ENCODE data around the gene TPM2. TPM values are rescaled to one million over a fixed set of nuclear protein-coding genes. Genes with fewer than 3 reads are reported as not detected.

Gene TPM2
- total and polyA plus RNA-seq, 2 donors (not counting 1 experiment from before 2014, with no cell fraction given): 2.4 to 6.3 TPM

- ChIA-PET POLR2A (interaction anchor here (0.6 kb wide), 1 partner anchor 693 kb away, joined by 4 read pairs; no protein-coding TSS in a partner anchor), CTCF (interaction anchor here (0.8 to 7.6 kb wide), 3 partner anchors 8 to 37 kb away, joined by 3 to 82 read pairs (median 3); no protein-coding TSS in a partner anchor)
- Mint-ChIP-seq H3K4me1 (peaks cover 11% of the 10 kb centered on the region), H3K27ac (no peak overlapping the region), H3K4me3 (no peak overlapping the region), H3K27me3 (no peaks in the 10 kb centered on the region), H3K9me3 (ENCODE audit: insufficient read depth) (no peaks in the 10 kb centered on the region)
- Histone ChIP-seq H3K27me3 (replicated peaks in 1 of 4; ENCODE audit: control extremely low read depth in 1 of 4, control insufficient read depth in 3 of 4, insufficient read depth in 4 of 4, low read length in 3 of 4) (no peaks in the 10 kb centered on the region), H3K4me1 (ENCODE audit: control insufficient read depth in 2 of 2, insufficient read depth in 2 of 2, low read length in 2 of 2) (peaks cover 3 to 18% of the 10 kb centered on the region in 2 donors), H3K4me3 (ENCODE audit: control extremely low read depth in 1 of 5, extremely low read depth in 1 of 5, insufficient read depth in 1 of 5, low read depth in 2 of 5, low read length in 4 of 5) (no peak overlapping the region), H3K36me3 (replicated peaks in 1 of 2; ENCODE audit: control extremely low read depth in 1 of 2, control insufficient read depth in 1 of 2, extremely low read depth in 1 of 2, insufficient read depth in 2 of 2, low read length in 1 of 2) (no peaks in the 10 kb centered on the region), H3K9me3 (ENCODE audit: control extremely low read depth in 1 of 3, control insufficient read depth in 2 of 3, insufficient read depth in 1 of 3, low read length in 2 of 3) (no peaks in the 10 kb centered on the region), H3K9ac (ENCODE audit: low read length) (no peak overlapping the region), H4K20me1 (ENCODE audit: control insufficient read depth, insufficient read depth, low read length, poor library complexity, severe bottlenecking) (no peaks in the 10 kb centered on the region), H3K79me2 (ENCODE audit: control insufficient read depth, insufficient read depth, low read length) (no peaks in the 10 kb centered on the region), H2AFZ (ENCODE audit: insufficient read depth, low read depth, low read length, poor library complexity, severe bottlenecking) (no peak overlapping the region), H3K4me2 (replicated peaks; ENCODE audit: low read depth, low read length, poor library complexity, severe bottlenecking) (no peak overlapping the region), H3K27ac (ENCODE audit: low read length in 2 of 2) (no peak overlapping the region)
- ATAC-seq (ENCODE audit: low read depth): no peak
- DNase-seq: no peak
- intact Hi-C loops (cut with micrococcal nuclease): no loop called here
- TF ChIP-seq CTCF (IDR thresholded peaks at IDR 0.05) (no peak), EZH2 (IDR thresholded peaks at IDR 0.05; ENCODE audit: borderline replicate concordance, insufficient read depth, low read depth, low read length, poor library complexity, severe bottlenecking) (no peak)
- 85% methylated on average over 9 of the region's 11 CpGs for WGBS (ENCODE audit: insufficient coverage)
Observed at GRCh38 chr9:35686222-35687203, 3.2 kb downstream of the TPM2 start.

- Histone ChIP-seq H3K4me2 (replicated peaks; ENCODE audit: low read depth, low read length, poor library complexity, severe bottlenecking) (no peak overlapping the region), H3K27me3 (replicated peaks in 1 of 4; ENCODE audit: control extremely low read depth in 1 of 4, control insufficient read depth in 3 of 4, insufficient read depth in 4 of 4, low read length in 3 of 4) (no peaks in the 10 kb centered on the region), H2AFZ (ENCODE audit: insufficient read depth, low read depth, low read length, poor library complexity, severe bottlenecking) (no peak overlapping the region), H3K9me3 (ENCODE audit: control extremely low read depth in 1 of 3, control insufficient read depth in 2 of 3, insufficient read depth in 1 of 3, low read length in 2 of 3) (no peaks in the 10 kb centered on the region), H3K9ac (ENCODE audit: low read length) (no peak overlapping the region), H3K79me2 (ENCODE audit: control insufficient read depth, insufficient read depth, low read length) (no peaks in the 10 kb centered on the region), H4K20me1 (ENCODE audit: control insufficient read depth, insufficient read depth, low read length, poor library complexity, severe bottlenecking) (no peaks in the 10 kb centered on the region), H3K4me3 (ENCODE audit: control extremely low read depth in 1 of 5, extremely low read depth in 1 of 5, insufficient read depth in 1 of 5, low read depth in 2 of 5, low read length in 4 of 5) (no peak overlapping the region), H3K4me1 (ENCODE audit: control insufficient read depth in 2 of 2, insufficient read depth in 2 of 2, low read length in 2 of 2) (peaks cover 6 to 23% of the 10 kb centered on the region in 2 donors), H3K27ac (ENCODE audit: low read length in 2 of 2) (no peak overlapping the region), H3K36me3 (replicated peaks in 1 of 2; ENCODE audit: control extremely low read depth in 1 of 2, control insufficient read depth in 1 of 2, extremely low read depth in 1 of 2, insufficient read depth in 2 of 2, low read length in 1 of 2) (no peaks in the 10 kb centered on the region)
- Mint-ChIP-seq H3K4me3 (no peak overlapping the region), H3K9me3 (ENCODE audit: insufficient read depth) (no peaks in the 10 kb centered on the region), H3K4me1 (peaks cover 14% of the 10 kb centered on the region), H3K27me3 (no peaks in the 10 kb centered on the region), H3K27ac (no peak overlapping the region)
- DNase-seq (no peak), ATAC-seq (ENCODE audit: low read depth) (no peak)
- ChIA-PET POLR2A (interaction anchor here (0.6 kb wide), 1 partner anchor 31 kb away, joined by 6 read pairs; no protein-coding TSS in a partner anchor), CTCF (interaction anchor here (7.6 kb wide), 1 partner anchor 9 kb away, joined by 82 read pairs; no protein-coding TSS in a partner anchor)
- TF ChIP-seq CTCF (IDR thresholded peaks at IDR 0.05) (no peak), EZH2 (IDR thresholded peaks at IDR 0.05; ENCODE audit: borderline replicate concordance, insufficient read depth, low read depth, low read length, poor library complexity, severe bottlenecking) (no peak)
- 96% methylated on average over 13 of the region's 13 CpGs for WGBS (ENCODE audit: insufficient coverage)
- intact Hi-C loops (cut with micrococcal nuclease): no loop called here
Observed at GRCh38 chr9:35685506-35685905, 4.2 kb downstream of the TPM2 start.
